ENCODE measurements around the gene UBE2D2.

UBE2D2 gene

DNA sequence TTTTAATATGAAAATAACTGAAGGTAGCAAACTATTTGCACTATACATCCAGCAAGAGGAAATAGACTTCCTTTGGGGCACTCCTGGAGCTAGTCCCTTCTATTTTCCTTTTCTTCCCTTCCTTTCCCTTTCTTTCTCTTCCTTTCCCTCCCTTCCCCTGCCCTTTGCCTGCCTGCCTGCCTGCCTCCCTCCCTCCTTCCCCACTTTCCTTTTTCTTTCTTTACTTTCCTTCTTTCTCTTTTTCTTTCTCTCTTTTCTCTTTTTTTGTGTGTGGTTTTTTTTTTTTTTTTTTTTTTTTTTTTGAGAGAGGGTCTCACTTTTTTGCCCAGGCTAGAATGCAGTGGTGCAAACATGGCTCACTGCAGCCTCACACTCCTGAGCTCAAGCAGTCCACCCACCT is 69.7 kb downstream of the UBE2D2 start:
- no peaks in the 10 kb centered on the region for H3K9me3 Mint-ChIP-seq
- TF ChIP-seq, protein P1, sequence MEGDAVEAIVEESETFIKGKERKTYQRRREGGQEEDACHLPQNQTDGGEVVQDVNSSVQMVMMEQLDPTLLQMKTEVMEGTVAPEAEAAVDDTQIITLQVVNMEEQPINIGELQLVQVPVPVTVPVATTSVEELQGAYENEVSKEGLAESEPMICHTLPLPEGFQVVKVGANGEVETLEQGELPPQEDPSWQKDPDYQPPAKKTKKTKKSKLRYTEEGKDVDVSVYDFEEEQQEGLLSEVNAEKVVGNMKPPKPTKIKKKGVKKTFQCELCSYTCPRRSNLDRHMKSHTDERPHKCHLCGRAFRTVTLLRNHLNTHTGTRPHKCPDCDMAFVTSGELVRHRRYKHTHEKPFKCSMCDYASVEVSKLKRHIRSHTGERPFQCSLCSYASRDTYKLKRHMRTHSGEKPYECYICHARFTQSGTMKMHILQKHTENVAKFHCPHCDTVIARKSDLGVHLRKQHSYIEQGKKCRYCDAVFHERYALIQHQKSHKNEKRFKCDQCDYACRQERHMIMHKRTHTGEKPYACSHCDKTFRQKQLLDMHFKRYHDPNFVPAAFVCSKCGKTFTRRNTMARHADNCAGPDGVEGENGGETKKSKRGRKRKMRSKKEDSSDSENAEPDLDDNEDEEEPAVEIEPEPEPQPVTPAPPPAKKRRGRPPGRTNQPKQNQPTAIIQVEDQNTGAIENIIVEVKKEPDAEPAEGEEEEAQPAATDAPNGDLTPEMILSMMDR (IDR thresholded peaks at IDR 0.05; ENCODE audit: unreplicated experiment in 3 of 3) = no peak
- H3K4me1 Mint-ChIP-seq = peaks cover 26% of the 10 kb centered on the region
- peak overlapping the region in 1 of 3 experiments; percentile 23 for H3K27ac Mint-ChIP-seq
- no peaks in the 10 kb centered on the region for H3K27me3 Mint-ChIP-seq (ENCODE audit: low read depth)
- H3K36me3 Mint-ChIP-seq (ENCODE audit: low read depth) = peaks cover 37% of the 10 kb centered on the region
- no peak overlapping the region for H3K4me3 Mint-ChIP-seq

DNA sequence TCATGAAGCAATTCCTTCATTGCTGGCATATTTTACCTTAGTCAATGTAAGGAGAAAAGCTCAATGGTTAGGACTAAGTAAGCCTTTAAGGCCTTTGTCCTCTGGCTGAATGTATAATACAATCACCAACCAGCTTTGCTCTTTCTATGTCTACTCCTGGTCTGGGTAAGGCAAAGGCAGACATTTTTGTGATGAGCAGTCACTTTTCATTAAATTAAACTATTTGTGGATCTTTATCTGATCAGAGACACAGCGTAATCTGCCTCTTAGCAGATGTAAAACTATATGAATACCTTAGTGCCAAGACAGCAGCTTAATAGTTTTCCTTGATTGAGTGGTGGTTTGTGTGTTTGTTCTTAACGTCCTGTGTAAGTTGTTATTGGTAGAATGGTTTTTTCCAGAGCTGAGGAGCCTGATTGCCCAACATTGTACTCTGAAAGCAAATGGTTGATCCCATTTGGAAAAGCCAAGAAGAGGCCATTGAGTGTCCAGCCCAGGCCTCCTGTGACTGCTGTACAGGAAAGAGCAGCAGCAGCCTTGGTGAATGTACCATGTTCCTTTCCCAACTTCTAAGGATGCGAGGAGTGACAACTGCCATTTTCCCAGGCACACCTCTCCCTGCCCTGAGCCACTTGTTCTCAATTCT is 70.5 kb downstream of the UBE2D2 start:
- Mint-ChIP-seq H3K4me3 (no peak overlapping the region), H3K36me3 (ENCODE audit: low read depth) (peaks cover 32% of the 10 kb centered on the region), H3K27ac (no peak overlapping the region), H3K9me3 (no peaks in the 10 kb centered on the region), H3K27me3 (ENCODE audit: low read depth) (no peaks in the 10 kb centered on the region), H3K4me1 (peaks cover 34% of the 10 kb centered on the region)
- TF ChIP-seq, protein P1 (IDR thresholded peaks at IDR 0.05; ENCODE audit: unreplicated experiment in 3 of 3) = no peak

DNA sequence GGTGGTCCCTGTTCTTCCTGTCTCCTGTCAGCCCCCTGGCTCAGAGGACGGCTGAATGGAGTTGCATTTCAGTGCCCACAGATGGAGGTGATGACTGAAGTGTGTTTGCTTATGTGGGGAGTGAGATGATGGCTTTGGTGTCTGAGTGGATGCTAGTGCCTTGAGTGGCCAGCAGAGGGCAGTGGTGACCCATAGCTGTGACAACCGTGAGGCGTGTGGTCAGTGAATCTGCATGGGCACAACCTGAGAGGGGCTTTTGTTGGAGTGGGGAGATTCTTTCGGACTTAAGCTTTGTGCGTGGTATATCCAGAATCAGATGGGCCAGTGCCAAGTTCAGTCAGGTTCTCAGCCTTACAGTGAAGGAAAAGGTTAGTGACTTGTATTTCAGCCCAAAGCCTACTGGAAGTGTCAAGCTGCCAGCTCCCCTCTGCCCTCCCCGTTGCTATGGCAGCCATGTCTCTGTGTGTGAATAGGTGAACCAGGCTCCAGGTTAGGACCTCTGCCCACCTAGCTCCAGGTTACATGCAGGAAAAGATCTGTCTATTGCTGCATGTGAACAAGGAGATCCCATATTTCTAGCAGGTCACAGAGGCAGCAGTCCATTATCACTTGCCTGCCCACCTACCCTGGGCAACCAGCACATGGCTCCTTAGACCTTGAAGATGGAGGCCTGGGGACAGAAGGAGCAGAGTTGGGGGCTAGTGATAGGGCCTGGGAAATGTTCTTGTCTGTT is 72.3 kb downstream of the UBE2D2 start:
- Mint-ChIP-seq H3K27me3 (ENCODE audit: low read depth) (no peaks in the 10 kb centered on the region), H3K27ac (peak overlapping the region; percentile 6 to 55 (median 29)), H3K9me3 (no peaks in the 10 kb centered on the region), H3K4me1 (peaks cover 48% of the 10 kb centered on the region), H3K4me3 (peak overlapping the region in 1 of 3 experiments; percentile 10), H3K36me3 (ENCODE audit: low read depth) (peaks cover 14% of the 10 kb centered on the region)
- TF ChIP-seq, protein P1 (IDR thresholded peaks at IDR 0.05; ENCODE audit: unreplicated experiment in 3 of 3) = peak; percentile 86 to 97 (median 97)

DNA sequence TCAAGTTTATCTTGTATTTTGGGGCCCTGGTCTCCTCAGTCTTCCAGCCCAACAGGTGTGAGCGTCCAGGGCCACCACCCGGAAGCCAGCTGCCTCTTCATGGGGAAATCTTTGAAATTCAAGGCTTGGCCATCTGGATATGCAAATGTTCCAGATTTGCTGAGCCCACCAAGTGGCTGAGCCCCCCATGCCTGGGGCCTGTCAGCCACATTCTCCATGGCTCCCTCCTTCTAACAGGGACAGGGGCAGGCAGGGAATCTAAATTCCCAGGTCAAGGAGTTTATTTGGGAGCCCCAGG is 72.8 kb downstream of the UBE2D2 start:
- Mint-ChIP-seq H3K9me3 (no peaks in the 10 kb centered on the region), H3K4me3 (no peak overlapping the region), H3K36me3 (ENCODE audit: low read depth) (peaks cover 10% of the 10 kb centered on the region), H3K4me1 (peaks cover 53% of the 10 kb centered on the region), H3K27ac (peak overlapping the region in 1 of 3 experiments; percentile 6), H3K27me3 (ENCODE audit: low read depth) (no peaks in the 10 kb centered on the region)
- TF ChIP-seq, protein P1 (IDR thresholded peaks at IDR 0.05; ENCODE audit: unreplicated experiment in 3 of 3) = no peak

DNA sequence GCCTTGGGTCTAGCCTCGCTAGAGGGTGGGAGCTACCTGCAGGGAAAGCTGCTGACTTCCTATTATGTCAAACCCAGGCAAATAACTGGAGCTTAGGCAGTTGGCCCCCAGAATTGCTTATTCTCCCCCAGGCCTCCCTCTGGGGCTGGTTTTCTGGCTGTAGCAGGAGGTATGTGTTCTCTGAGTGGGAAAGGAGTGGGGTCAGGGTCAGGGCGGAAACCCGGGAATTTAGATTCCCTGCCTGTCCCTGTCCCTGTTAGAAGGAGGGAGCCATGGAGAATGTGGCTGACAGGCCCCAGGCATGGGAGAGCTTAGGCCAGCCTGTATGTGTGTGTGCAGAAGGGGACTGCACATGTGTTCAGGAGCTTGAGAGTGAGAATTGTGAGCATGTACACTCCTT is 73.4 kb downstream of the UBE2D2 start:
- Mint-ChIP-seq H3K9me3 (no peaks in the 10 kb centered on the region), H3K4me3 (peak overlapping the region; percentile 43 to 59 (median 47)), H3K27me3 (ENCODE audit: low read depth) (no peaks in the 10 kb centered on the region), H3K27ac (peak overlapping the region; percentile 46 to 68 (median 60)), H3K4me1 (peaks cover 58% of the 10 kb centered on the region), H3K36me3 (ENCODE audit: low read depth) (peaks cover 7% of the 10 kb centered on the region)
- TF ChIP-seq, protein P1 (IDR thresholded peaks at IDR 0.05; ENCODE audit: unreplicated experiment in 3 of 3) = no peak

DNA sequence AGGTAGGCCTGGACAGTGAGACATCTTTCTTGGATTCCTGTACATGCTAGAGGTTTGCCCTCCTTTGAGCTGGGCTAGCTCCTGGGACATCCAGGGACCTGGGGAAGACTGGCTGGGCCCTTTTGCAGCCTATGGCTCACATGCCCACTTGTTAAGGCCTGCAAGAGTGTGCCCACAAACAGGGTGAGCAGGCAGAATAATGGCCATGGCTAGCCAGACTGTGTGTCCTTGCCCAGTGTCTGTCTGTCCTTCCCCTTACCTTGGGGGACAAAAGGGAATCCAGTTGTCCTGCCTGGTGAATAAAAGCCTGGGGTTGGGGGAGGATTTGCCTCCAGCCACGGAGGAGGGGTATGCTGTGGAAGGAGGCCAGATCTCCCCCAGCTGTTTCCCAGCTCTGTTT is 74.1 kb downstream of the UBE2D2 start:
- Mint-ChIP-seq H3K36me3 (ENCODE audit: low read depth) (peaks cover 2% of the 10 kb centered on the region), H3K4me3 (no peak overlapping the region), H3K9me3 (no peaks in the 10 kb centered on the region), H3K27me3 (ENCODE audit: low read depth) (no peaks in the 10 kb centered on the region), H3K27ac (peak overlapping the region in 2 of 3 experiments; percentile 68 to 92), H3K4me1 (peaks cover 65% of the 10 kb centered on the region)
- TF ChIP-seq, protein P1 (IDR thresholded peaks at IDR 0.05; ENCODE audit: unreplicated experiment in 3 of 3) = no peak
